A549 (cell line): Measurements from ENCODE around the gene CSNK2A3.

Source experiments
- BHLHE40 ChIP-seq: IDR thresholded peaks from 2 replicates; pipeline ENCODE4 v1.6.1; 2012; ENCODE audit warnings: low read depth, low read length, inconsistent platforms
- CBX8 ChIP-seq: fragments of 200-600 bp; sonication (generic); IDR thresholded peaks from 2 replicates; pipeline ENCODE4 v1.6.1; 2016
- CTCF ChIP-seq: fragments of >200 bp; sonication (Bioruptor Twin); formaldehyde crosslinking; IDR thresholded peaks from 3 replicates; pipeline ENCODE4 v1.5.1; 2016
- EP300 ChIP-seq, 2 experiments: fragments of >200 bp; sonication (Bioruptor Twin); formaldehyde crosslinking; IDR thresholded peaks; 2 replicates in 1 of 2; 3 replicates in 1 of 2; pipeline ENCODE4 v1.6.1; 2016 to 2017
- HDAC2 ChIP-seq: fragments of 200-600 bp; sonication (generic); IDR thresholded peaks from 2 replicates; pipeline ENCODE4 v1.6.1; 2016
- JUNB ChIP-seq: fragments of >200 bp; sonication (Bioruptor Twin); formaldehyde crosslinking; IDR thresholded peaks from 2 replicates; pipeline ENCODE4 v1.6.1; 2016
- MAFK ChIP-seq: fragments of 450-650 bp; IDR thresholded peaks from 2 replicates; pipeline ENCODE4 v1.6.1; 2014; ENCODE audit not compliant: partially characterized antibody
- MAX ChIP-seq: IDR thresholded peaks from 2 replicates; pipeline ENCODE4 v1.6.1; 2012
- MYC ChIP-seq: IDR thresholded peaks from 2 replicates; pipeline ENCODE4 v1.6.1; 2012; ENCODE audit warnings: mild to moderate bottlenecking, inconsistent platforms, low read length, improper control_type of control experiment, borderline replicate concordance
- NPAS2 ChIP-seq: fragments of 250-450 bp; sonication (Bioruptor Pico); IDR thresholded peaks from 2 replicates; pipeline ENCODE4 v1.8.0; 2022; ENCODE audit warnings: mild to moderate bottlenecking, moderate library complexity, borderline replicate concordance
- POLR2A ChIP-seq: IDR thresholded peaks from 2 replicates; pipeline ENCODE4 v1.6.1; 2012; ENCODE audit warnings: mild to moderate bottlenecking, low read length
- RAD21 ChIP-seq, 2 experiments: fragments of >200 bp in 1 of 2; sonication (Bioruptor Twin) in 1 of 2; formaldehyde crosslinking in 1 of 2; IDR thresholded peaks in 1 of 2; conservative IDR thresholded peaks in 1 of 2; 2 replicates in 1 of 2; 3 replicates in 1 of 2; pipeline ENCODE4 v1.6.1; 2012 to 2018; ENCODE audit warnings: inconsistent platforms in 1 of 2
- REST ChIP-seq: fragments of 200-600 bp; sonication (generic); IDR thresholded peaks from 2 replicates; pipeline ENCODE4 v1.6.1; 2016; ENCODE audit warnings: antibody characterized with exemption, mild to moderate bottlenecking, moderate library complexity
- RFX5 ChIP-seq: fragments of 450-650 bp; IDR thresholded peaks from 2 replicates; pipeline ENCODE4 v1.7.1; 2014; ENCODE audit warnings: antibody characterized with exemption, mild to moderate bottlenecking, moderate library complexity

- no peak for TF ChIP-seq POLR2A
- no peak for TF ChIP-seq MAFK
- TF ChIP-seq CTCF: no peak
- TF ChIP-seq JUNB: no peak
- no peak for TF ChIP-seq MAX
- TF ChIP-seq EP300 (IDR thresholded peaks at IDR 0.05): no peak
- TF ChIP-seq RFX5: no peak
- TF ChIP-seq HDAC2: no peak
- TF ChIP-seq CBX8: no peak
- no peak for TF ChIP-seq BHLHE40
- no peak for TF ChIP-seq NPAS2 (CRISPR knock-in tag)
- no peak for TF ChIP-seq MYC
- no peak for TF ChIP-seq RAD21 (conservative IDR thresholded peaks at IDR 0.05 in 1 of 2, IDR thresholded peaks at IDR 0.05 in 1 of 2)
- TF ChIP-seq REST: no peak
These were observed 6.6 kb upstream of the CSNK2A3 start for GRCh38 chr11:11359611-11360010.
